Liver (tissue), 9 donors: ENCODE data around the gene TSPOAP1. TPM values are rescaled to one million over a fixed set of nuclear protein-coding genes. Genes with fewer than 3 reads are reported as not detected.

Experiments used
- DNase-seq: peaks from one replicate; pipeline ENCODE4 v3.0.0-alpha.2; 2017; ENCODE audit warnings: low spot score
- H3K27ac ChIP-seq, 2 donors: one replicate each; pipeline ENCODE4 v1.7.0; 2013; ENCODE audit warnings: inconsistent platforms in 2 of 2, low read length in 2 of 2, control low read depth in 1 of 2, low read depth in 1 of 2, mild to moderate bottlenecking in 1 of 2
- H3K27me3 ChIP-seq, 4 donors: one replicate each; pipeline versions ENCODE4 v1.6.1 to v1.7.0; 2013; ENCODE audit warnings: low read length in 3 of 4, inconsistent platforms in 1 of 4, mild to moderate bottlenecking in 1 of 4, moderate library complexity in 1 of 4; ENCODE audit not compliant: control insufficient read depth in 4 of 4, insufficient read depth in 4 of 4
- H3K36me3 ChIP-seq, 4 donors: one replicate each; pipeline versions ENCODE4 v1.6.1 to v1.7.0; 2013; ENCODE audit warnings: low read length in 3 of 4, mild to moderate bottlenecking in 3 of 4, low read depth in 1 of 4, moderate library complexity in 1 of 4; ENCODE audit not compliant: control insufficient read depth in 4 of 4, insufficient read depth in 3 of 4
- H3K4me1 ChIP-seq, 4 donors: one replicate each; pipeline versions ENCODE4 v1.6.1 to v1.7.0; 2013; ENCODE audit warnings: low read length in 3 of 4, mild to moderate bottlenecking in 3 of 4, moderate library complexity in 1 of 4; ENCODE audit not compliant: control insufficient read depth in 4 of 4, insufficient read depth in 4 of 4
- H3K4me3 ChIP-seq, 3 donors: one replicate each; pipeline versions ENCODE4 v1.6.1 to v1.7.0; 2013; ENCODE audit warnings: low read length in 3 of 3, control low read depth in 1 of 3, low read depth in 1 of 3, mild to moderate bottlenecking in 1 of 3
- H3K9ac ChIP-seq, 2 donors: one replicate each; pipeline ENCODE4 v1.7.0; 2013; ENCODE audit warnings: low read length in 2 of 2, mild to moderate bottlenecking in 2 of 2, moderate library complexity in 2 of 2, control low read depth in 1 of 2, low read depth in 1 of 2
- H3K9me3 ChIP-seq, 4 donors: one replicate each; pipeline versions ENCODE4 v1.6.1 to v1.7.0; 2013; ENCODE audit warnings: low read length in 3 of 4; ENCODE audit not compliant: control insufficient read depth in 4 of 4
- ATF3 ChIP-seq: IDR thresholded peaks from 2 replicates; pipeline ENCODE4 v1.6.1; 2016; ENCODE audit warnings: antibody characterized with exemption
- EGR1 ChIP-seq, 2 donors: IDR thresholded peaks; 2 replicates each; pipeline ENCODE4 v1.6.1; 2016 to 2018; ENCODE audit warnings: antibody characterized with exemption in 2 of 2, low read depth in 2 of 2
- FOXA1 ChIP-seq: IDR thresholded peaks from 2 replicates; pipeline ENCODE4 v1.6.1; 2016; ENCODE audit warnings: antibody characterized with exemption
- FOXA2 ChIP-seq: IDR thresholded peaks from 2 replicates; pipeline ENCODE4 v1.6.1; 2016; ENCODE audit warnings: antibody characterized with exemption
- GABPA ChIP-seq, 2 donors: IDR thresholded peaks in 1 of 2; conservative IDR thresholded peaks in 1 of 2; 2 replicates each; pipeline ENCODE4 v1.6.1; 2016; ENCODE audit warnings: antibody characterized with exemption in 2 of 2, mild to moderate bottlenecking in 1 of 2, moderate library complexity in 1 of 2
- HNF4A ChIP-seq, 2 donors: conservative IDR thresholded peaks; 2 replicates each; pipeline ENCODE4 v1.6.1; 2016; ENCODE audit warnings: antibody characterized with exemption in 2 of 2, mild to moderate bottlenecking in 2 of 2
- HNF4G ChIP-seq: IDR thresholded peaks from 2 replicates; pipeline ENCODE4 v1.6.1; 2016; ENCODE audit warnings: antibody characterized with exemption
- JUND ChIP-seq, 2 donors: IDR thresholded peaks; 2 replicates each; pipeline ENCODE4 v1.6.1; 2016; ENCODE audit warnings: antibody characterized with exemption in 2 of 2
- RAD21 ChIP-seq, 2 donors: IDR thresholded peaks; 2 replicates each; pipeline ENCODE4 v1.6.1; 2016; ENCODE audit warnings: antibody characterized with exemption in 2 of 2, mild to moderate bottlenecking in 2 of 2
- REST ChIP-seq: IDR thresholded peaks from 2 replicates; pipeline ENCODE4 v1.6.1; 2016; ENCODE audit warnings: antibody characterized with exemption, mild to moderate bottlenecking
- RXRA ChIP-seq, 2 donors: IDR thresholded peaks; 2 replicates each; pipeline ENCODE4 v1.6.1; 2017 to 2018; ENCODE audit warnings: antibody characterized with exemption in 2 of 2, mild to moderate bottlenecking in 1 of 2
- TAF1 ChIP-seq: conservative IDR thresholded peaks from 2 replicates; pipeline ENCODE4 v1.6.1; 2016; ENCODE audit warnings: antibody characterized with exemption, mild to moderate bottlenecking
- WGBS: extraction: QIAGEN DNeasy Blood & Tissue Kit; methylation state at CpG from one replicate; pipeline ENCODE4 v1.1.7; 2013; 5-methylcytosine and 5-hydroxymethylcytosine counted together
- polyA plus RNA-seq, 2 donors: library from polyadenylated mRNA; stranded (reverse) in 1 of 2; unstranded in 1 of 2; fragments of 200-250 nt in 1 of 2; fragments of >200 nt in 1 of 2; fragmentation: Nextera tagmentation in 1 of 2; extraction: Ambion mirVana in 1 of 2; gene quantifications; one replicate each; pipeline versions ENCODE4 v1.2.1 to v1.2.3, GENCODE V29; 2013 to 2015
- total RNA-seq, 2 donors: library from RNA; depleted of rRNA; stranded (reverse); fragments of >200 nt; gene quantifications; one replicate each; pipeline ENCODE4 v1.2.3, GENCODE V29; 2014
- TF ChIP-seq, protein P1 (sequence below): IDR thresholded peaks from 2 replicates; pipeline ENCODE4 v1.6.1; 2016; ENCODE audit warnings: antibody characterized with exemption
- donor health status: healthy.
- donor health status: healthy.
- donor health status: healthy.
- donor health status: healthy.
- donor health status: healthy.

TSPOAP1 gene
- total and polyA plus RNA-seq, 4 donors: 1.5 to 4.6 (median 2.6) TPM

- H3K27ac ChIP-seq: no peak overlapping the region
- no peaks in the 10 kb centered on the region for H3K9me3 ChIP-seq
- H3K9ac ChIP-seq: no peak overlapping the region
- no peaks in the 10 kb centered on the region for H3K27me3 ChIP-seq
- H3K4me1 ChIP-seq: peaks cover 11 to 46% (median 32%) of the 10 kb centered on the region in 4 donors
- 69% methylated on average over 5 of the region's 5 CpGs for WGBS
- no peak for TF ChIP-seq EGR1 (IDR thresholded peaks at IDR 0.05; ENCODE audit: low read depth in 2 of 2)
- no peak for TF ChIP-seq REST
- no peak for DNase-seq
- H3K4me3 ChIP-seq: no peak overlapping the region
- no peaks in the 10 kb centered on the region for H3K36me3 ChIP-seq
Measured at GRCh38 chr17:58377661-58378060, 49.1 kb upstream of the TSPOAP1 start.

DNA sequence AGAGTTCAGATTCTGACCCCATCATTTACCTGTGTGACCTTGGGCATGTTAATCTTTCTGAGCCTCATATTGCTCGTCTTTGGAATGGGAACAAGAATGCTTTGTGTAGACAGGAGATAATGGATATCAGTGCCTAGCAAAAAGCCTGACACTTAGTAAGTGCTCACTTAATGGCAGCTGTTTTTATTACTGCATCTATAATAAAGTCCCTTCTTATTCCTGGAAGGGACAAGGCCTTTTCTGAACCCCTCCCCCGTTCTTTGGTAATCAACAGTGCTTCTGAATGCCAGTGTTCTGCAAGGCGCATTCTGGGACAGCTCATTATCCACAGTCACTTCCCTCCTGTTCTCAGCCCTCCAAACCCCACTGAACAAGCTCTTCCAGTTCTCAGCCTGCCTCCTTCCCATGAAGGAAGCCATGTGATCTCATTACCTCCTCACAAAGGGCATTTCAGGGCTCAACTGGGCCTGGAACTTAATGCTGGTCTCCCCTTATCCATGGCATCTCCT, 48.6 kb upstream of the TSPOAP1 start:
- no peaks in the 10 kb centered on the region for H3K27me3 ChIP-seq
- no peak overlapping the region for H3K4me3 ChIP-seq
- WGBS: 72% methylated on average over 3 of the region's 3 CpGs
- no peaks in the 10 kb centered on the region for H3K36me3 ChIP-seq
- H3K27ac ChIP-seq: no peak overlapping the region
- no peak for DNase-seq
- peaks cover 8 to 41% (median 27%) of the 10 kb centered on the region in 4 donors for H3K4me1 ChIP-seq
- H3K9ac ChIP-seq: no peak overlapping the region
- no peaks in the 10 kb centered on the region for H3K9me3 ChIP-seq
- no peak for TF ChIP-seq GABPA (IDR thresholded peaks at IDR 0.05 in 1 of 2, conservative IDR thresholded peaks at IDR 0.05 in 1 of 2)
- TF ChIP-seq ATF3: no peak
- no peak for TF ChIP-seq HNF4A (conservative IDR thresholded peaks at IDR 0.05)
- TF ChIP-seq TAF1: no peak

DNA sequence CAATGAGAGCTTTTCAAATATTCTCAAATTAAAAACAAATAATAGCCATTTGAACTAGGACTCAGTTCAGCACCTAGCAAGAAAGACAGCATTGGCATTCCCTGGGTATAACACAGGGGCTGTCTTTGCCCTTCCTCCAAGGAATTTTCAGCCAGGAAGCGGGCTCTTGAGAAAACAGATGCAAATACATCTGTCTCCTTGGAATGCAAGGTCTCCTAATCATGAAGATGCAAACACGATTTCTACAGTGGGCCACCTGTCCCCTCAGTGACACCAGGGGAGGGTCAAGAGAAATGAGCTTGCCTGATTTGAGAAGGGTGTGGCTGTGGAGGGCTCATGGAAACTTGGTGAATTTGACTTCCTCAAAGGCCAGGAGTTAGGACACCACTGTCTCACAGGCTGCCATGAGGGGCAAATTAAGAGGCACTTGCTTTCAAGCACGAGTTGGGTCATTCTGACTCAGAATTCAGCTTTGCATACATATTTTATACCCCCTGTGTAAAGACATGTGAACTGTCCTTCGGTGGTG, 47.9 kb upstream of the TSPOAP1 start:
- no peaks in the 10 kb centered on the region for H3K9me3 ChIP-seq
- no peak for DNase-seq
- H3K4me1 ChIP-seq: peaks cover 6 to 35% (median 21%) of the 10 kb centered on the region in 4 donors
- no peak overlapping the region for H3K27ac ChIP-seq
- H3K4me3 ChIP-seq: no peak overlapping the region
- no peaks in the 10 kb centered on the region for H3K36me3 ChIP-seq
- 82% methylated on average over 4 of the region's 4 CpGs for WGBS
- no peak for TF ChIP-seq HNF4G
- TF ChIP-seq TAF1: no peak
- TF ChIP-seq JUND (IDR thresholded peaks at IDR 0.05): no peak
- TF ChIP-seq, protein P1, sequence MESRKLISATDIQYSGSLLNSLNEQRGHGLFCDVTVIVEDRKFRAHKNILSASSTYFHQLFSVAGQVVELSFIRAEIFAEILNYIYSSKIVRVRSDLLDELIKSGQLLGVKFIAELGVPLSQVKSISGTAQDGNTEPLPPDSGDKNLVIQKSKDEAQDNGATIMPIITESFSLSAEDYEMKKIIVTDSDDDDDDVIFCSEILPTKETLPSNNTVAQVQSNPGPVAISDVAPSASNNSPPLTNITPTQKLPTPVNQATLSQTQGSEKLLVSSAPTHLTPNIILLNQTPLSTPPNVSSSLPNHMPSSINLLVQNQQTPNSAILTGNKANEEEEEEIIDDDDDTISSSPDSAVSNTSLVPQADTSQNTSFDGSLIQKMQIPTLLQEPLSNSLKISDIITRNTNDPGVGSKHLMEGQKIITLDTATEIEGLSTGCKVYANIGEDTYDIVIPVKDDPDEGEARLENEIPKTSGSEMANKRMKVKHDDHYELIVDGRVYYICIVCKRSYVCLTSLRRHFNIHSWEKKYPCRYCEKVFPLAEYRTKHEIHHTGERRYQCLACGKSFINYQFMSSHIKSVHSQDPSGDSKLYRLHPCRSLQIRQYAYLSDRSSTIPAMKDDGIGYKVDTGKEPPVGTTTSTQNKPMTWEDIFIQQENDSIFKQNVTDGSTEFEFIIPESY: no peak
- no peak for TF ChIP-seq GABPA (IDR thresholded peaks at IDR 0.05 in 1 of 2, conservative IDR thresholded peaks at IDR 0.05 in 1 of 2)
- TF ChIP-seq RXRA (IDR thresholded peaks at IDR 0.05): no peak
- TF ChIP-seq FOXA1: no peak
- TF ChIP-seq HNF4A (conservative IDR thresholded peaks at IDR 0.05): no peak
- TF ChIP-seq EGR1 (IDR thresholded peaks at IDR 0.05; ENCODE audit: low read depth in 2 of 2): no peak
- TF ChIP-seq FOXA2: no peak
- no peak for TF ChIP-seq RAD21 (IDR thresholded peaks at IDR 0.05)
- TF ChIP-seq REST: no peak
- TF ChIP-seq ATF3: no peak
- H3K27me3 ChIP-seq: no peaks in the 10 kb centered on the region
- no peak overlapping the region for H3K9ac ChIP-seq
